ENCODE measurements around the gene EID3.

Gene EID3

GRCh38 chr12:104306376-104306775 lies 2.8 kb downstream of the EID3 start:
- Histone ChIP-seq H3K27me3 (ENCODE audit: insufficient read depth, low read length, poor library complexity) (no peaks in the 10 kb centered on the region), H2BK15ac (replicated peaks; ENCODE audit: low read depth) (no peak overlapping the region), H3K18ac (ENCODE audit: low read length) (no peak overlapping the region), H2BK120ac (ENCODE audit: low read depth, low read length) (no peak overlapping the region), H3K79me1 (ENCODE audit: low read length) (peaks cover 13% of the 10 kb centered on the region), H3K4me2 (ENCODE audit: low read length) (no peak overlapping the region), H3K79me2 (ENCODE audit: control insufficient read depth, insufficient read depth, low read length) (peaks cover 18% of the 10 kb centered on the region), H3K27ac (ENCODE audit: low read depth, low read length) (no peak overlapping the region), H4K8ac (ENCODE audit: low read depth, low read length) (no peak overlapping the region), H3K23ac (ENCODE audit: low read length) (no peak overlapping the region), H2BK5ac (ENCODE audit: low read length) (no peak overlapping the region), H3K4me1 (ENCODE audit: control insufficient read depth, low read depth, low read length) (peaks cover 4% of the 10 kb centered on the region), H3K4me3 (ENCODE audit: low read length) (no peak overlapping the region), H4K5ac (ENCODE audit: low read length) (no peak overlapping the region), H3K56ac (ENCODE audit: low read length) (no peak overlapping the region), H3K9ac (ENCODE audit: low read length) (no peak overlapping the region), H3K4ac (ENCODE audit: low read depth, low read length) (no peak overlapping the region), H2AK5ac (ENCODE audit: low read length) (no peak overlapping the region), H3K36me3 (ENCODE audit: control insufficient read depth, insufficient read depth, low read length) (no peaks in the 10 kb centered on the region)
- no CpG with 5 or more reads among the region's 2 CpGs for WGBS (ENCODE audit: extremely low coverage, insufficient coverage, low lambda C conversion rate)
- DNase-seq: no peak

- H3K4me1 ChIP-seq (ENCODE audit: control insufficient read depth, low read depth, low read length): peaks cover 4% of the 10 kb centered on the region
- H3K27me3 ChIP-seq (ENCODE audit: insufficient read depth, low read length, poor library complexity): no peaks in the 10 kb centered on the region
- no peak overlapping the region for H2BK5ac ChIP-seq (ENCODE audit: low read length)
- no peak overlapping the region for H2AK5ac ChIP-seq (ENCODE audit: low read length)
- no peak overlapping the region for H3K4ac ChIP-seq (ENCODE audit: low read depth, low read length)
- WGBS (ENCODE audit: extremely low coverage, insufficient coverage, low lambda C conversion rate): no CpG with 5 or more reads among the region's 6 CpGs
- no peak overlapping the region for H3K4me3 ChIP-seq (ENCODE audit: low read length)
- no peak for DNase-seq
- H2BK15ac ChIP-seq (replicated peaks; ENCODE audit: low read depth): no peak overlapping the region
- H3K27ac ChIP-seq (ENCODE audit: low read depth, low read length): no peak overlapping the region
- no peaks in the 10 kb centered on the region for H3K36me3 ChIP-seq (ENCODE audit: control insufficient read depth, insufficient read depth, low read length)
- no peak overlapping the region for H4K5ac ChIP-seq (ENCODE audit: low read length)
- H2BK120ac ChIP-seq (ENCODE audit: low read depth, low read length): no peak overlapping the region
- H3K18ac ChIP-seq (ENCODE audit: low read length): no peak overlapping the region
- H3K9ac ChIP-seq (ENCODE audit: low read length): no peak overlapping the region
- peaks cover 13% of the 10 kb centered on the region for H3K79me1 ChIP-seq (ENCODE audit: low read length)
- no peak overlapping the region for H3K56ac ChIP-seq (ENCODE audit: low read length)
- H3K23ac ChIP-seq (ENCODE audit: low read length): no peak overlapping the region
- no peak overlapping the region for H4K8ac ChIP-seq (ENCODE audit: low read depth, low read length)
- no peak overlapping the region for H3K4me2 ChIP-seq (ENCODE audit: low read length)
- peaks cover 18% of the 10 kb centered on the region for H3K79me2 ChIP-seq (ENCODE audit: control insufficient read depth, insufficient read depth, low read length)
These were observed 3.6 kb downstream of the EID3 start for GRCh38 chr12:104306943-104307654.

- no peak overlapping the region for H4K5ac ChIP-seq (ENCODE audit: low read length)
- H3K79me2 ChIP-seq (ENCODE audit: control insufficient read depth, insufficient read depth, low read length): peaks cover 18% of the 10 kb centered on the region
- H2AK5ac ChIP-seq (ENCODE audit: low read length): no peak overlapping the region
- no peak overlapping the region for H3K9ac ChIP-seq (ENCODE audit: low read length)
- peaks cover 2% of the 10 kb centered on the region for H3K36me3 ChIP-seq (ENCODE audit: control insufficient read depth, insufficient read depth, low read length)
- H3K18ac ChIP-seq (ENCODE audit: low read length): no peak overlapping the region
- no peak overlapping the region for H3K56ac ChIP-seq (ENCODE audit: low read length)
- H2BK120ac ChIP-seq (ENCODE audit: low read depth, low read length): no peak overlapping the region
- H3K4me1 ChIP-seq (ENCODE audit: control insufficient read depth, low read depth, low read length): peaks cover 4% of the 10 kb centered on the region
- no peaks in the 10 kb centered on the region for H3K27me3 ChIP-seq (ENCODE audit: insufficient read depth, low read length, poor library complexity)
- H2BK5ac ChIP-seq (ENCODE audit: low read length): no peak overlapping the region
- no peak overlapping the region for H4K8ac ChIP-seq (ENCODE audit: low read depth, low read length)
- no peak overlapping the region for H3K4me3 ChIP-seq (ENCODE audit: low read length)
- no peak overlapping the region for H3K23ac ChIP-seq (ENCODE audit: low read length)
- no peak overlapping the region for H3K4ac ChIP-seq (ENCODE audit: low read depth, low read length)
- no peak overlapping the region for H3K4me2 ChIP-seq (ENCODE audit: low read length)
- no peak overlapping the region for H2BK15ac ChIP-seq (replicated peaks; ENCODE audit: low read depth)
- H3K79me1 ChIP-seq (ENCODE audit: low read length): peaks cover 13% of the 10 kb centered on the region
- DNase-seq: no peak
- H3K27ac ChIP-seq (ENCODE audit: low read depth, low read length): no peak overlapping the region
These were observed 4.1 kb downstream of the EID3 start for GRCh38 chr12:104307655-104308000.

- H3K4me1 ChIP-seq (ENCODE audit: control insufficient read depth, low read depth, low read length): no peaks in the 10 kb centered on the region
- no peak overlapping the region for H3K56ac ChIP-seq (ENCODE audit: low read length)
- H3K27me3 ChIP-seq (ENCODE audit: insufficient read depth, low read length, poor library complexity): no peaks in the 10 kb centered on the region
- peaks cover 6% of the 10 kb centered on the region for H3K36me3 ChIP-seq (ENCODE audit: control insufficient read depth, insufficient read depth, low read length)
- H3K79me2 ChIP-seq (ENCODE audit: control insufficient read depth, insufficient read depth, low read length): peaks cover 12% of the 10 kb centered on the region
- WGBS (ENCODE audit: extremely low coverage, insufficient coverage, low lambda C conversion rate): no CpG with 5 or more reads among the region's 4 CpGs
- H3K27ac ChIP-seq (ENCODE audit: low read depth, low read length): no peak overlapping the region
- H3K4me2 ChIP-seq (ENCODE audit: low read length): no peak overlapping the region
- H3K4ac ChIP-seq (ENCODE audit: low read depth, low read length): no peak overlapping the region
- H4K8ac ChIP-seq (ENCODE audit: low read depth, low read length): no peak overlapping the region
- no peak overlapping the region for H2BK15ac ChIP-seq (replicated peaks; ENCODE audit: low read depth)
- no peak overlapping the region for H2BK5ac ChIP-seq (ENCODE audit: low read length)
- H2AK5ac ChIP-seq (ENCODE audit: low read length): no peak overlapping the region
- no peak overlapping the region for H3K9ac ChIP-seq (ENCODE audit: low read length)
- no peak overlapping the region for H3K23ac ChIP-seq (ENCODE audit: low read length)
- H2BK120ac ChIP-seq (ENCODE audit: low read depth, low read length): no peak overlapping the region
- H3K18ac ChIP-seq (ENCODE audit: low read length): no peak overlapping the region
- DNase-seq: no peak
- no peak overlapping the region for H3K4me3 ChIP-seq (ENCODE audit: low read length)
- no peak overlapping the region for H4K5ac ChIP-seq (ENCODE audit: low read length)
- H3K79me1 ChIP-seq (ENCODE audit: low read length): peaks cover 10% of the 10 kb centered on the region
These were observed 6.0 kb downstream of the EID3 start for GRCh38 chr12:104309446-104309993.

GRCh38 chr12:104310751-104311633 lies 7.5 kb downstream of the EID3 start:
- Histone ChIP-seq H3K23ac (ENCODE audit: low read length) (no peak overlapping the region), H4K5ac (ENCODE audit: low read length) (no peak overlapping the region), H3K9ac (ENCODE audit: low read length) (no peak overlapping the region), H3K27me3 (ENCODE audit: insufficient read depth, low read length, poor library complexity) (no peaks in the 10 kb centered on the region), H3K4ac (ENCODE audit: low read depth, low read length) (no peak overlapping the region), H2BK120ac (ENCODE audit: low read depth, low read length) (no peak overlapping the region), H3K18ac (ENCODE audit: low read length) (no peak overlapping the region), H2BK15ac (replicated peaks; ENCODE audit: low read depth) (no peak overlapping the region), H3K36me3 (ENCODE audit: control insufficient read depth, insufficient read depth, low read length) (peaks cover 6% of the 10 kb centered on the region), H3K4me3 (ENCODE audit: low read length) (no peak overlapping the region), H3K79me2 (ENCODE audit: control insufficient read depth, insufficient read depth, low read length) (peaks cover 12% of the 10 kb centered on the region), H3K79me1 (ENCODE audit: low read length) (peaks cover 10% of the 10 kb centered on the region), H3K27ac (ENCODE audit: low read depth, low read length) (no peak overlapping the region), H4K8ac (ENCODE audit: low read depth, low read length) (no peak overlapping the region), H3K56ac (ENCODE audit: low read length) (no peak overlapping the region), H2AK5ac (ENCODE audit: low read length) (no peak overlapping the region), H3K4me1 (ENCODE audit: control insufficient read depth, low read depth, low read length) (no peaks in the 10 kb centered on the region), H3K4me2 (ENCODE audit: low read length) (no peak overlapping the region), H2BK5ac (ENCODE audit: low read length) (no peak overlapping the region)
- no peak for DNase-seq
- no CpG with 5 or more reads among the region's 5 CpGs for WGBS (ENCODE audit: extremely low coverage, insufficient coverage, low lambda C conversion rate)

Data from mesendoderm (in vitro differentiated cells).